Measurements from ENCODE around the gene HSPBAP1.

GRCh38 chr3:122785231-122785630 is 8.4 kb downstream of the HSPBAP1 start:
- TF ChIP-seq CTCF (conservative IDR thresholded peaks at IDR 0.05) (no peak), ZFX (IDR thresholded peaks at IDR 0.05) (no peak)

Measured in C4-2B (cell line).